DOHH2 (cell line): Measurements from ENCODE around the gene TMEM37.

Experiments used
- CTCF ChIP-seq: fragments of 200-600 bp; sonication (generic); IDR thresholded peaks from one replicate; pipeline ENCODE4 v1.5.1; 2014; ENCODE audit warnings: antibody characterized with exemption, mild to moderate bottlenecking, low read depth, low read length; ENCODE audit not compliant: poor library complexity, severe bottlenecking
- EZH2phosphoT487 ChIP-seq: fragments of 200-600 bp; sonication (generic); IDR thresholded peaks from 2 replicates; pipeline ENCODE4 v1.6.1; 2017; ENCODE audit warnings: borderline replicate concordance, mild to moderate bottlenecking, antibody characterized with exemption, low read length, moderate library complexity, mixed read lengths

- TF ChIP-seq CTCF = no peak
- no peak for TF ChIP-seq EZH2phosphoT487
Measured at GRCh38 chr2:119453972-119454593, 22.4 kb downstream of the TMEM37 start.
